A549 (cell line): ENCODE data around the gene SGO1.

ENCODE experiments used
- FOSL2 ChIP-seq, 2 experiments: fragments of 450-650 bp in 1 of 2; fragments of >200 bp in 1 of 2; sonication (Bioruptor Twin) in 1 of 2; formaldehyde crosslinking; IDR thresholded peaks; 2 replicates each; pipeline versions ENCODE4 v1.5.0 to v1.6.1; 2016 to 2020; ENCODE audit warnings: mild to moderate bottlenecking in 1 of 2, moderate library complexity in 1 of 2
- MAFK ChIP-seq: fragments of 450-650 bp; IDR thresholded peaks from 2 replicates; pipeline ENCODE4 v1.6.1; 2014; ENCODE audit not compliant: partially characterized antibody
- RAD21 ChIP-seq, 2 experiments: fragments of >200 bp in 1 of 2; sonication (Bioruptor Twin) in 1 of 2; formaldehyde crosslinking in 1 of 2; IDR thresholded peaks in 1 of 2; conservative IDR thresholded peaks in 1 of 2; 2 replicates in 1 of 2; 3 replicates in 1 of 2; pipeline ENCODE4 v1.6.1; 2012 to 2018; ENCODE audit warnings: inconsistent platforms in 1 of 2
- ZSCAN20 ChIP-seq: fragments of 250-450 bp; sonication (Bioruptor Pico); IDR thresholded peaks from 2 replicates; pipeline ENCODE4 v1.8.0; 2022; ENCODE audit warnings: mild to moderate bottlenecking, moderate library complexity
- TF ChIP-seq, protein P1 (sequence below): IDR thresholded peaks from 2 replicates; pipeline ENCODE4 v1.6.1; 2012
- TF ChIP-seq, protein P2 (sequence below): fragments of >200 bp; sonication (Bioruptor Twin); formaldehyde crosslinking; IDR thresholded peaks from 3 replicates; pipeline ENCODE4 v1.5.1; 2016

DNA sequence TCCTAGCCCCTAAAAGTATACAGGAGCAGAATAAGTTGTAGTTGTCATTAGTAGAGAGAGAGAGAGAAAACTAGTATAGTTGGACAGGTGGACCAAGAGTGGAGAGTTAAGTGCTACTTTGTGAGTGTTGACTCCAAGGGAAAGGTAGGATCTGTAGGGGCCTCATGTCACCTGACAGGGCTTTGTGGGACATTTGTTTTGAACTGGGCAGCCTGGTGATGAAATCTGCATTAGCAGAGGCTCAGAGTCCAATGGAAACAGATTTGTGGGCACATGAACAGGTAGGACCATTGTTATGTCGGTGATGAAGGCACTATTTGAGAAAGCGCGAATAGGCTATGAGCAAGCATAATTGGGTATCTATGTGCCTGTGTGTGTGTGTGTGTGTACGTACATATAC, 43.5 kb downstream of the SGO1 start:
- TF ChIP-seq, protein P1, sequence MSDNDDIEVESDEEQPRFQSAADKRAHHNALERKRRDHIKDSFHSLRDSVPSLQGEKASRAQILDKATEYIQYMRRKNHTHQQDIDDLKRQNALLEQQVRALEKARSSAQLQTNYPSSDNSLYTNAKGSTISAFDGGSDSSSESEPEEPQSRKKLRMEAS, result no peak
- TF ChIP-seq, protein P2, sequence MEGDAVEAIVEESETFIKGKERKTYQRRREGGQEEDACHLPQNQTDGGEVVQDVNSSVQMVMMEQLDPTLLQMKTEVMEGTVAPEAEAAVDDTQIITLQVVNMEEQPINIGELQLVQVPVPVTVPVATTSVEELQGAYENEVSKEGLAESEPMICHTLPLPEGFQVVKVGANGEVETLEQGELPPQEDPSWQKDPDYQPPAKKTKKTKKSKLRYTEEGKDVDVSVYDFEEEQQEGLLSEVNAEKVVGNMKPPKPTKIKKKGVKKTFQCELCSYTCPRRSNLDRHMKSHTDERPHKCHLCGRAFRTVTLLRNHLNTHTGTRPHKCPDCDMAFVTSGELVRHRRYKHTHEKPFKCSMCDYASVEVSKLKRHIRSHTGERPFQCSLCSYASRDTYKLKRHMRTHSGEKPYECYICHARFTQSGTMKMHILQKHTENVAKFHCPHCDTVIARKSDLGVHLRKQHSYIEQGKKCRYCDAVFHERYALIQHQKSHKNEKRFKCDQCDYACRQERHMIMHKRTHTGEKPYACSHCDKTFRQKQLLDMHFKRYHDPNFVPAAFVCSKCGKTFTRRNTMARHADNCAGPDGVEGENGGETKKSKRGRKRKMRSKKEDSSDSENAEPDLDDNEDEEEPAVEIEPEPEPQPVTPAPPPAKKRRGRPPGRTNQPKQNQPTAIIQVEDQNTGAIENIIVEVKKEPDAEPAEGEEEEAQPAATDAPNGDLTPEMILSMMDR, result no peak
- TF ChIP-seq ZSCAN20 (no peak), FOSL2 (IDR thresholded peaks at IDR 0.05) (no peak), FOSL2 (CRISPR knock-in tag; IDR thresholded peaks at IDR 0.05) (no peak), MAFK (no peak), RAD21 (conservative IDR thresholded peaks at IDR 0.05 in 1 of 2, IDR thresholded peaks at IDR 0.05 in 1 of 2) (no peak)
